NCI-H345 treated with DMSO at 0.1 percent for 48 hours (cell line): ENCODE results near the gene UBE2Q2.
"Not testable (repeated sequence)": the region's sequence is repeated elsewhere in the genome, so short reads cannot be mapped to it uniquely, and the experiment has no call there.

Experiments
- DNase-seq: peaks from one replicate; lab custom pipeline; 2025; ENCODE audit not compliant: unreplicated experiment; lab: John Stamatoyannopoulos, UW

Gene UBE2Q2

GRCh38 chr15:75823860-75824613, 19.2 kb upstream of the UBE2Q2 start:
- DNase-seq = no peak

- DNase-seq = no peak
Measured at GRCh38 chr15:75827691-75828090, 15.6 kb upstream of the UBE2Q2 start.

DNA sequence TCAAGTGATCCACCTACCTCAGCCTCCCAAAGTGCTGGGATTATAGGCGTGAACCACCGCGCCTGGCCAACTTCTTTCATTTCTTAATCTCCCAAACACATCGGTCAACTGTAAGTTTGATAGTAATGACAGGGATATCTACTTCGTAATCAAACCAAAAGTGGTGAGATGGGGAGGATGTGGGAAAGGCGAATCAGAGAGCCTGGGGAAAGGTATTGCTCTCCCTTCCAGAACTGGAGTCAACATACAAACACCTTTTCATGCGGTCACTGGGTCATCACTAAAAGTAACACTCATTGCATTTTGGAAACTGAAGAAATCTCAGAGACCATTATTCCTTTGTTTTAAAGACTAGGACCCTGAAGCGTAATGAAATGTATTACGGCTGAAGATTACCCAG, 14.8 kb upstream of the UBE2Q2 start:
- no peak for DNase-seq

- DNase-seq = no peak
Measured at GRCh38 chr15:75830910-75831805, 12.1 kb upstream of the UBE2Q2 start.

DNA sequence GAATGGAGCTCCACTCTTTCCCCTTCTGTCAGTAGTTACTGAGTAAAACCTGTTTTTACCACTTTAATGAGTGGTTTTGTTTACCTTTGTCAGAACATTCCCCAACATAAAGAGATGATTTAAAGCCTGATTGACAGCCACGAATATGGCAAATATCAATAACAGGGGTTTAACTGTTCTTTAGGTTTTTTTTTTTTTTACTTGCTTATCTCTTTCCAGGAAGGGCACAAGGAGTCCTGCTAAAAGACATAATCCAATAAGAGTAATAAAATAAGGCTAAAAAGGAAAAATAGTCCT, 11.5 kb upstream of the UBE2Q2 start:
- DNase-seq = no peak

DNA sequence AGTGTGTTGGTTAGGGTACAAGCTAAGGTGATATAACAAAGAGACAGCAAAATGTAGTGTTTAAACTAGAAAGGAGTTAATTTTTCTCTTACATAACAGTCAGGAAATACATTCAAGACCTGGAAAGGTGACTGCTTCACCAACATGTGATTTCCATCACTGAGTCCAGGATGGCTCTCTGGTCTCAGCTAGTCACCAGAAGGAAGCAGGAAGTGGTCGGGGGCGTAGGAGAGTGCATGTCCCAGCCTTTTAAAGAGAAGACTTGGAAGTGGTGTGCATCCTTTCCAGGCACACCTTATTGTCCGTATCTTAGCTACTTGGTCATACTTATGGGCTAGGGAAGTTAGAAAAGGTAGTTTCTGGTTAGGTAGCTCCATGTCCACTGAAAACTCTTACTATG, 11.1 kb upstream of the UBE2Q2 start:
- no peak for DNase-seq

DNA sequence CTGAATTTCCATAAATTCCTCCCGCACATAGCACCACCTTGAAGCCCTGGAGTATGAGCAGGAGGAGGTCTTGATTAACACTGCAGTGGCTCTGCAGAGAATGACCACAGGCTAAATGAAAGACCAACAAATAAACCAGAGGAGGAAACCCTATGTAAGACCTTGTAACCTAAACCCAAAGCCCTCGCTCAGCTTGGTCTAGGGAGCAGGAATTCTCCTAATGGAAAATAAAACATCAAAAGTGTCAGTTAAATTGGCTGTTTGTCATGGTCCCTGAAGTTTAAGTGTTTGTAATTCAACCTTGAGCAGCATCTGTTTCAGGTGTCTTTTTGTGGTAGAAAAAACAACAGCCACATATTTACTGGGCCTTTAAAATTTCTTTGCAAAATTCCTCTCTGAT, 9.2 kb upstream of the UBE2Q2 start:
- peak; percentile 34 for DNase-seq

DNA sequence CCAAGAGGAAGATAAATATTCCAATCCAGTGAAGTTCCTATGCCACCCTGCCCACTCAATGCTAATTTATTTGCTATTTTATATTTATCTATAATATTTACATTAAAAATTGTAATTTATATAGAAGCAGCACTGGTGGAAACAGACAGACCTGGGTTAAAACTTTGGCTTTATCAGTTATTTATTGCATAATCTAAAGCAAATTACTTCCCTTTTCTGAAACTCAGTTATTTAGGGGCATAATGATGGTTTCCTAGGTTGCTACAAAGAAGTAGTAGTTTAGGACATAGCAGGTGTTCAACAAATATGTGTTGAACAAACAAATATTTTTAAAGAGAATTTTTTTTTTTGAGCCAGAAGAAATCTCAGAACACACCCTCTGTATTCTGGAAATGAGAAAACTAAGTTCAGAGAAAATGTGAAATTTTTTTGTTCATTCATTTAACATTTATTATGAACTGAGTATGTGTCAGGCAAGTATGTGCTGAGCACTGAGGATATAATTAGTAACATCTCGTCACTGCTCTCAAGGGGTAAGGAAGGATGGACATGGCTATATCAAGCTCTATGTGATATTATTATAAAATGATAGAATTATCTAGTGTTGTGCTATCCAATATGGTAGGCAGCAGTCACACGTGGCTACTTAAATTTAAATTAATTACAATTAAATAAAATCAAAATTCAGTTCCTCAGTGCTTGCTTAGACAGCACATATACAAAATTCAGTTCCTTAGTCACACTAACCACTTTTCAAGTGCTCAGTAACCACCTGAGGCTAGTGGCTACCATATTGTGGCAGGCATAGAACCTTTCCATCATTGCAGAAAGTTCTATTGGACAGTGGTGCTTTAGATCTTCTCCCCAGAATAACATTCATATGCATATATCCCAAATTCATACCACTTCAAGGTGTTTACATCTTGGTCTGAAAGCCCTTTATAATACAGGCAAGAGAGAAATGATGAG, 7.0 kb upstream of the UBE2Q2 start:
- DNase-seq = no peak

DNA sequence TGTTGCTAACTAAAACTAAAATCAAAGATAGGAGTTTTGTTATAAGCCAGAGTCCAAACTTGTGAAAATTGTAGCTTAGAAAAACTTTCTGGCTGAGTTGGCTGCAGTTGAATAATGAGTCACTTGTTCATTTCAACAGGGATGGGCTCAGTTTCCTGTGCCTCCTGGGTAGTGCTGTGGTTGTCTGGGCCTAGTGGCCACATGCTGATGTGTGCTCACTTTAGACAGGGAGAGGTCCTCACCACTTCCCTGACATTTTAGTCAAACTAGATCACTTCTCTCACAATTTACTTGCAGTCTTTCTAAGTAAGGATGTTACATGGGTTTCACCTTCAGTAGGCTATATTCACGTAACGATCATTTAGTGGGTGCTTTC, 6.3 kb upstream of the UBE2Q2 start:
- DNase-seq = no peak

DNA sequence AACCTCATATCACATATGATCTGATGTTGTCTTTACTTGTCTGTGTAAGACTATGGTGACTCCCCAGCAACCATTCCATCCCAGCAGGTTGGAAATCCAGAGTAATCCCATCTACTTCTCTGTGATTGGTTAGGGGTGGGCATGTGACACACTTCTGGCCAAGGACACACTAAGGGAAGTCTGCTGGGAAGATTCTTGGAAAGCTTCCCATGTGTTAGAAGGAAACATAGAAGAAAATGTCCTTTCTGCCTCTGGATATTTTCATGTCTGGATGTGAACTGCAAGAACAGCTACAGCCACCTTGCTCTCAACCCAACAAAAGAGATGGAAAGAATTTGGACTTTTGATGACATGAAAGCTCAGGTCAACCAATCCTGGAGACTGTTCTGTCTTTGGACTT, 2.6 kb upstream of the UBE2Q2 start:
- no peak for DNase-seq

GRCh38 chr15:75841626-75842025, 1.6 kb upstream of the UBE2Q2 start:
- no peak for DNase-seq

GRCh38 chr15:75843678-75844581, 683 bp downstream of the UBE2Q2 start:
- DNase-seq = peak; percentile 42

- no peak for DNase-seq
Measured at GRCh38 chr15:75844629-75845335, 1.5 kb downstream of the UBE2Q2 start.

- no peak for DNase-seq
Measured at GRCh38 chr15:75849167-75849566, 5.9 kb downstream of the UBE2Q2 start.

DNA sequence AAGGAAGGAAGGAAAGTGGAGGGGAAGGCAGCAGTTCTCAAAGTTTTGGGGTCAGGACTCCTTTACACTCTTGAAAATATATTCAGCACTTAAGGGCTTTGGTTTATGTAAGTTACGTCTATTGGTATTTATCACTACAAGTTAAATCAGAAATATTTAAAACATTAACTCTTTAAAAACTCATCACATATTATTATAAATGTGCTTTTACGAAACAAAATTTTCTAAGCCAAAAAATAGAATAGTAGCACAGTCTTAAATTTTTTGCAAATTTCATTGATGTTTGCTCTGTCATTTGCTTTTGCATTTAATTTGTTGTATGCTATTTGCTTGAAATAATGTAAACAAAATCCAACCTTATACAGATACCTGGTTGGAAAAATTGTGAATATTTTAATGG, 7.5 kb downstream of the UBE2Q2 start:
- DNase-seq = no peak

GRCh38 chr15:75851566-75851965, 8.3 kb downstream of the UBE2Q2 start:
- not testable (repeated sequence) for DNase-seq

- DNase-seq = no peak
Measured at GRCh38 chr15:75857886-75858285, 14.6 kb downstream of the UBE2Q2 start.

DNA sequence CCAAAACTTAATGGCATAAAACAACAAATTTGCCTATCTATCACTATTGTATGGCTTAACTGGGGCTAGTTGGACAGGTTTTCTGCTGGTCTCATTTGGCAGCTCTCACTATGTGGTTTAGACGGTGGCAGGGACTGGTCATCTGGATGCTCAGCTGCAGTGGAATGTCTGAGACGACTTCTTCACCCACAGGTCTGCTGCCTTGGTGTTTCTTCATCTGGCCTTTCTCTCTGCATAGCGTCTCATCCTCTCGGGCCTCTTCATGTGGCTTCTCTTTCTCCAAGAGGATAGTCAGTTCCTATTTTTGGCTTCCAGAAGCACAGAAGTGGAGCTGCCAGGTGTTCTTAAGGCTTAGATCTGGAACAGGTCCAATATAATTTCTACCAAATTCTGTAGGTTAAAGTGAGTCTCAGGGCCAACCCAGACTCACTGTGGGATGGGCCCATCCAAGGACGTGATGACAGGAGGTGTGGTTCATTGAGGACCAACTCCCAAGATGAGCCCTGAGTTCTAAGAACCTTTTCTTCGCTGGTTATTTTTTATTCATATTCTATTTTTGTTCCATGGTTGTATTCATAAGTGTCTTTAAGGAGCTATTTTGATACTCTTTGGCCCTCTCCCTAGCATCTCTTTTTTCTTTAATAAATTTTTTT, 18.6 kb downstream of the UBE2Q2 start:
- no peak for DNase-seq

- no peak for DNase-seq
Measured at GRCh38 chr15:75862796-75863195, 19.5 kb downstream of the UBE2Q2 start.
